Muscle of leg (tissue), 11 donors: Measurements from ENCODE around the gene PMVK. TPM values are rescaled to one million over a fixed set of nuclear protein-coding genes. Genes with fewer than 3 reads are reported as not detected.
A peak's percentile ranks its signal among the peaks of the same experiment; 100 is the strongest.

Experiments used
- DNase-seq: peaks from one replicate; pipeline ENCODE4 v3.0.0; 2013
- H3K27ac ChIP-seq: one replicate; pipeline ENCODE4 v1.5.1; 2013; ENCODE audit warnings: mild to moderate bottlenecking, low read length, control low read depth
- H3K27me3 ChIP-seq: one replicate; pipeline ENCODE4 v1.6.1; 2013; ENCODE audit warnings: low read length; ENCODE audit not compliant: control insufficient read depth, insufficient read depth
- H3K36me3 ChIP-seq: one replicate; pipeline ENCODE4 v1.6.1; 2013; ENCODE audit warnings: low read length; ENCODE audit not compliant: control insufficient read depth, insufficient read depth
- H3K4me1 ChIP-seq: one replicate; pipeline ENCODE4 v1.6.1; 2013; ENCODE audit warnings: low read length; ENCODE audit not compliant: control insufficient read depth, insufficient read depth
- H3K4me3 ChIP-seq: one replicate; pipeline ENCODE4 v1.5.1; 2013; ENCODE audit warnings: low read length, control low read depth
- H3K9me3 ChIP-seq: replicated peaks from 2 replicates; pipeline ENCODE4 v1.6.1; 2013; ENCODE audit warnings: low read depth, low read length; ENCODE audit not compliant: control insufficient read depth
- WGBS: methylation state at CpG from one replicate; pipeline ENCODE4 v1.1.5; 2013; ENCODE audit warnings: missing lambda C conversion rate; ENCODE audit not compliant: insufficient coverage; 5-methylcytosine and 5-hydroxymethylcytosine counted together
- polyA plus RNA-seq, 8 donors: library from polyadenylated mRNA; unstranded; fragments of 120-200 nt; gene quantifications; one replicate each; pipeline versions ENCODE4 v1.2.1 to v1.2.3, GENCODE V29; 2013; ENCODE audit warnings: inconsistent platforms in 1 of 8, low replicate concordance in 1 of 8; ENCODE audit not compliant: insufficient read length in 8 of 8, insufficient read depth in 1 of 8
- total RNA-seq: library from RNA; stranded (reverse); fragments of 120-200 nt; gene quantifications from one replicate; pipeline ENCODE4 v1.2.4, GENCODE V29; 2013

PMVK gene
- total and polyA plus RNA-seq, 9 donors: 10.3 to 38.7 (median 33.1) TPM

GRCh38 chr1:154958681-154959425 lies 22.3 kb upstream of the PMVK start:
- WGBS: 90% methylated on average over 10 of the region's 16 CpGs
- no peak for DNase-seq
- peak overlapping the region; percentile 9 for H3K27ac ChIP-seq

GRCh38 chr1:154958036-154958435 lies 21.5 kb upstream of the PMVK start:
- H3K27me3 ChIP-seq: no peaks in the 10 kb centered on the region
- no peak for DNase-seq
- WGBS: no CpG with 5 or more reads among the region's 2 CpGs
- peak overlapping the region; percentile 96 for H3K27ac ChIP-seq
- peaks cover 66% of the 10 kb centered on the region for H3K4me1 ChIP-seq
- H3K36me3 ChIP-seq: peaks cover 31% of the 10 kb centered on the region
- no peaks in the 10 kb centered on the region for H3K9me3 ChIP-seq
- H3K4me3 ChIP-seq: no peak overlapping the region

More at GRCh38 chr1:154958681-154959425, 22.3 kb upstream of the PMVK start:
- H3K4me1 ChIP-seq: peaks cover 60% of the 10 kb centered on the region
- H3K36me3 ChIP-seq: peaks cover 37% of the 10 kb centered on the region
- no peaks in the 10 kb centered on the region for H3K27me3 ChIP-seq
- no peak overlapping the region for H3K4me3 ChIP-seq
- H3K9me3 ChIP-seq: no peaks in the 10 kb centered on the region

GRCh38 chr1:154957091-154957657 lies 20.7 kb upstream of the PMVK start:
- Histone ChIP-seq H3K27ac (peak overlapping the region; percentile 96), H3K4me3 (no peak overlapping the region), H3K9me3 (no peaks in the 10 kb centered on the region), H3K4me1 (peaks cover 68% of the 10 kb centered on the region), H3K27me3 (no peaks in the 10 kb centered on the region), H3K36me3 (peaks cover 33% of the 10 kb centered on the region)
- no peak for DNase-seq
- WGBS: no CpG with 5 or more reads among the region's 9 CpGs

- Histone ChIP-seq H3K27me3 (no peaks in the 10 kb centered on the region), H3K4me1 (peaks cover 74% of the 10 kb centered on the region), H3K9me3 (no peaks in the 10 kb centered on the region), H3K36me3 (peaks cover 36% of the 10 kb centered on the region), H3K27ac (peak overlapping the region; percentile 96), H3K4me3 (peak overlapping the region; percentile 65)
- 12% methylated on average over 3 of the region's 6 CpGs for WGBS
- peak; percentile 90 for DNase-seq
Measured at GRCh38 chr1:154956544-154956941, 20.0 kb upstream of the PMVK start.

GRCh38 chr1:154955718-154956543 lies 19.4 kb upstream of the PMVK start, which contains the start of gene PBXIP1:
TSS of gene PBXIP1 (minus strand) at chr1:154956099. CDS start at chr1:154953721, 2,378 bp downstream.
- peaks cover 73% of the 10 kb centered on the region for H3K4me1 ChIP-seq
- WGBS: 0% methylated on average over 11 of the region's 18 CpGs
- peak; percentile 99 for DNase-seq

GRCh38 chr1:154955039-154955717 lies 18.7 kb upstream of the PMVK start:
- Histone ChIP-seq H3K27ac (peak overlapping the region; percentile 96), H3K27me3 (no peaks in the 10 kb centered on the region), H3K4me1 (peaks cover 67% of the 10 kb centered on the region), H3K4me3 (peak overlapping the region; percentile 65), H3K36me3 (peaks cover 47% of the 10 kb centered on the region), H3K9me3 (no peaks in the 10 kb centered on the region)
- DNase-seq: peak; percentile 84
- WGBS: 12% methylated on average over 2 of the region's 4 CpGs

More at GRCh38 chr1:154955718-154956543, 19.4 kb upstream of the PMVK start, which contains the start of gene PBXIP1:
- H3K9me3 ChIP-seq: no peaks in the 10 kb centered on the region
- peak within 1 kb of the TSS; percentile 96 for H3K27ac ChIP-seq
- H3K36me3 ChIP-seq: peaks cover 42% of the 10 kb centered on the region
- peak within 1 kb of the TSS; percentile 65 for H3K4me3 ChIP-seq
- H3K27me3 ChIP-seq: no peaks in the 10 kb centered on the region

- H3K9me3 ChIP-seq: no peaks in the 10 kb centered on the region
- peak overlapping the region; percentile 65 for H3K4me3 ChIP-seq
- H3K4me1 ChIP-seq: peaks cover 64% of the 10 kb centered on the region
- H3K36me3 ChIP-seq: peaks cover 44% of the 10 kb centered on the region
- no peak for DNase-seq
- peak overlapping the region; percentile 96 for H3K27ac ChIP-seq
- WGBS: no CpG with 5 or more reads among the region's 3 CpGs
- H3K27me3 ChIP-seq: no peaks in the 10 kb centered on the region
Measured at GRCh38 chr1:154954541-154954940, 18.0 kb upstream of the PMVK start.

GRCh38 chr1:154953611-154954038 lies 17.1 kb upstream of the PMVK start:
- peaks cover 60% of the 10 kb centered on the region for H3K4me1 ChIP-seq
- H3K27ac ChIP-seq: no peak overlapping the region
- H3K36me3 ChIP-seq: peaks cover 38% of the 10 kb centered on the region
- no peak for DNase-seq
- no peaks in the 10 kb centered on the region for H3K27me3 ChIP-seq
- H3K9me3 ChIP-seq: no peaks in the 10 kb centered on the region
- WGBS: 92% methylated on average over 2 of the region's 2 CpGs
- H3K4me3 ChIP-seq: no peak overlapping the region

GRCh38 chr1:154952664-154953063 lies 16.1 kb upstream of the PMVK start:
- no peak for DNase-seq
- no peak overlapping the region for H3K4me3 ChIP-seq
- 90% methylated on average over 5 of the region's 6 CpGs for WGBS
- H3K4me1 ChIP-seq: peaks cover 50% of the 10 kb centered on the region
- no peaks in the 10 kb centered on the region for H3K9me3 ChIP-seq
- peak overlapping the region; percentile 56 for H3K27ac ChIP-seq
- H3K36me3 ChIP-seq: peaks cover 38% of the 10 kb centered on the region
- H3K27me3 ChIP-seq: no peaks in the 10 kb centered on the region
